ENCODE results near the gene NCBP3. TPM values are rescaled to one million over a fixed set of nuclear protein-coding genes. Genes with fewer than 3 reads are reported as not detected.

The NCBP3 gene
- total RNA-seq, 2 donors from 2014 or later: 23.4 to 34.2 TPM

- Histone ChIP-seq H3K9me3 (no peaks in the 10 kb centered on the region), H3K4me1 (no peaks in the 10 kb centered on the region), H3K4me3 (no peak overlapping the region), H3K27me3 (no peaks in the 10 kb centered on the region), H3K27ac (no peak overlapping the region), H3K36me3 (replicated peaks in 1 of 2; ENCODE audit: insufficient read depth in 1 of 2, low read depth in 2 of 2) (peaks cover 7 to 25% of the 10 kb centered on the region in 2 donors)
- 88 to 93% methylated on average over 15 of the region's 15 CpGs for WGBS, 2 donors
- TF ChIP-seq CTCF (IDR thresholded peaks at IDR 0.05) (no peak), POLR2A (IDR thresholded peaks at IDR 0.05) (no peak)
- no peak for DNase-seq
- intact Hi-C loops (cut with DNase I): no loop called here
- no peak for ATAC-seq
These were observed 32.9 kb downstream of the NCBP3 start for GRCh38 chr17:3813171-3813570.

- TF ChIP-seq POLR2A (IDR thresholded peaks at IDR 0.05): no peak
- TF ChIP-seq CTCF (IDR thresholded peaks at IDR 0.05): no peak
- no peak for DNase-seq
- peaks cover 7 to 23% of the 10 kb centered on the region in 2 donors for H3K36me3 ChIP-seq (replicated peaks in 1 of 2; ENCODE audit: insufficient read depth in 1 of 2, low read depth in 2 of 2)
- H3K4me3 ChIP-seq: no peak overlapping the region
- no peak for ATAC-seq
- 89 to 90% methylated on average over 12 of the region's 12 CpGs for WGBS, 2 donors
- no peaks in the 10 kb centered on the region for H3K27me3 ChIP-seq
- H3K4me1 ChIP-seq: no peaks in the 10 kb centered on the region
- H3K27ac ChIP-seq: no peak overlapping the region
- intact Hi-C loops (cut with DNase I): no loop called here
- no peaks in the 10 kb centered on the region for H3K9me3 ChIP-seq
These were observed 33.3 kb downstream of the NCBP3 start for GRCh38 chr17:3812771-3813170.

- H3K36me3 ChIP-seq (replicated peaks in 1 of 2; ENCODE audit: insufficient read depth in 1 of 2, low read depth in 2 of 2): peaks cover 7 to 27% of the 10 kb centered on the region in 2 donors
- no peak for DNase-seq
- no peak for ATAC-seq
- no peaks in the 10 kb centered on the region for H3K9me3 ChIP-seq
- TF ChIP-seq CTCF (IDR thresholded peaks at IDR 0.05) (no peak), POLR2A (IDR thresholded peaks at IDR 0.05) (no peak)
- H3K4me1 ChIP-seq: no peaks in the 10 kb centered on the region
- H3K4me3 ChIP-seq: no peak overlapping the region
- H3K27ac ChIP-seq: no peak overlapping the region
- WGBS, 2 donors: 74 to 83% methylated on average over 4 to 10 of the region's 10 CpGs
- H3K27me3 ChIP-seq: no peaks in the 10 kb centered on the region
- intact Hi-C loops (cut with DNase I): no loop called here
These were observed 33.8 kb downstream of the NCBP3 start for GRCh38 chr17:3812284-3812683.

GRCh38 chr17:3810019-3810418, 36.0 kb downstream of the NCBP3 start:
- intact Hi-C loops (cut with DNase I): no loop called here
- WGBS, 2 donors: 83 to 89% methylated on average over 4 of the region's 4 CpGs
- H3K4me3 ChIP-seq: no peak overlapping the region
- no peak overlapping the region for H3K27ac ChIP-seq
- no peak for ATAC-seq
- TF ChIP-seq POLR2A (IDR thresholded peaks at IDR 0.05): no peak
- no peak for TF ChIP-seq CTCF (IDR thresholded peaks at IDR 0.05)
- H3K36me3 ChIP-seq (replicated peaks in 1 of 2; ENCODE audit: insufficient read depth in 1 of 2, low read depth in 2 of 2): peaks cover 7 to 20% of the 10 kb centered on the region in 2 donors
- no peaks in the 10 kb centered on the region for H3K4me1 ChIP-seq
- no peaks in the 10 kb centered on the region for H3K9me3 ChIP-seq
- no peak for DNase-seq
- H3K27me3 ChIP-seq: no peaks in the 10 kb centered on the region

GRCh38 chr17:3809135-3809534, 36.9 kb downstream of the NCBP3 start:
- no peak for ATAC-seq
- WGBS, 2 donors: 84 to 85% methylated on average over 4 of the region's 4 CpGs
- Histone ChIP-seq H3K4me1 (no peaks in the 10 kb centered on the region), H3K36me3 (replicated peaks in 1 of 2; ENCODE audit: insufficient read depth in 1 of 2, low read depth in 2 of 2) (peaks cover 7 to 19% of the 10 kb centered on the region in 2 donors), H3K4me3 (no peak overlapping the region), H3K27me3 (no peaks in the 10 kb centered on the region), H3K27ac (no peak overlapping the region), H3K9me3 (no peaks in the 10 kb centered on the region)
- intact Hi-C loops (cut with DNase I): no loop called here
- TF ChIP-seq POLR2A (IDR thresholded peaks at IDR 0.05) (no peak), CTCF (IDR thresholded peaks at IDR 0.05) (no peak)
- no peak for DNase-seq

Measured in body of pancreas (tissue), 4 donors.